Activated CD4-positive, alpha-beta T cell treated with anti-CD3 and anti-CD28 coated beads, Interleukin-2, amount 50 U/mL, for 48 hours (primary cell): ENCODE measurements around the gene MFSD6L.

ENCODE experiments used
- DNase-seq, 2 experiments: peaks; one replicate each; pipeline ENCODE4 v3.0.0-alpha.2; 2020

MFSD6L gene

GRCh38 chr17:8791248-8791909 is 7.8 kb downstream of the MFSD6L start:
- no peak for DNase-seq

- DNase-seq: no peak
These were observed 9.4 kb downstream of the MFSD6L start for GRCh38 chr17:8789743-8790142.

DNA sequence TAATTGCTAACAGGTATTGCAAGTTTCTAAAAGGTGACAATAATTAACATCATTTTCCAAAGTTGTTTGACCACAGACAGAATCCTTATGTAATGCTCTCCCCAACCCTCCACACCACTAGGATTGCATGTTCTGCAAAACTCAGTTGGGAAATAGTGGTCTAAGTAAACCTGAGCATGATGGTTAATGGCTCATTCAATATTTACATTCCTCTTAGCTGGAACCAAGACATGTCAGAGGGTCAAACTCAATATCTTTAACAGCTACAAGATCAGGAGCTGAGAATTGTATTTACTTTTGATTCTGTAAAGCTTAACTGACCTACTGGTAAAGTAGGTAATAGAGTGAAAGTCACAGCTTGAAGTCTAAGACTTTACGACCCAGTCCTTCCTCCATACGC is 10.2 kb downstream of the MFSD6L start:
- no peak for DNase-seq

- peak; percentile 78 to 83 for DNase-seq
These were observed 13.4 kb downstream of the MFSD6L start for GRCh38 chr17:8785547-8786413.

DNA sequence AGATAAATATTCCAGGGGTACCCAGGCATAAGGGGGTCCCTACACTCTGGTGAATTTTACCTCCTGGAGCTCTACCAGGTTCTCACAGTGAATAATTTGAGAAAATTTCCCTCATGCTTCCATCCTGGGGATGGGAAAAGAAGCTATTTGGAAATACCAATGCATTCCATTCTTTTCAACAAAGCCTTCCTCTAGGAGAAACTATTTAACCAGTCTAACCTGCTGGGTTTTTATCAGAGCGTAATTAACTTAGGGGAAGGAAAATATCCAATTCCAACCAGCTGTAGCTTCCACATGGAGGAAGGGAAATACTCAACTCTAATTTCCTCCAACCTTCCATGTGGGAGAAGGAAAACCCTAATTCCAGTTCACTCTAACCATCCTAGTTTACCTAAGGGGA is 17.0 kb downstream of the MFSD6L start:
- DNase-seq: no peak

DNA sequence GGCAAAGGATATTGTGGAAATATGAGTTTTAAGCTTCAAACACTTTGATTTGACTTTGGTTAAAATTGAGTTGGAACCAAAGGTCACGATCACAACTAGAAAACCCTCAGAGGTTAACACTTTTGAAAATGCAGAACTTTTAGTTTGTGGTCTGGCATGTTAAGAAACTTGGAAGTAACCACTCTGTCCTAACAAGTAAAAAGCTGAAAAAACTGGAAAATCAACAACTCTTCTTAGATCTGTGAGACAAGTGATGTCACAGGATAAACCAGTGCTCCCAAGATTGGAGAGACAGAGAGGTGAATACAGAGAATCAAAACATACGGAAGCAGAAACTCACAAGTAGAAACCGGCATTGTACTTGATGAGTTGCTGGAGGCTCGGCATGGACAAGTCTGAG is 17.4 kb downstream of the MFSD6L start:
- no peak for DNase-seq

DNA sequence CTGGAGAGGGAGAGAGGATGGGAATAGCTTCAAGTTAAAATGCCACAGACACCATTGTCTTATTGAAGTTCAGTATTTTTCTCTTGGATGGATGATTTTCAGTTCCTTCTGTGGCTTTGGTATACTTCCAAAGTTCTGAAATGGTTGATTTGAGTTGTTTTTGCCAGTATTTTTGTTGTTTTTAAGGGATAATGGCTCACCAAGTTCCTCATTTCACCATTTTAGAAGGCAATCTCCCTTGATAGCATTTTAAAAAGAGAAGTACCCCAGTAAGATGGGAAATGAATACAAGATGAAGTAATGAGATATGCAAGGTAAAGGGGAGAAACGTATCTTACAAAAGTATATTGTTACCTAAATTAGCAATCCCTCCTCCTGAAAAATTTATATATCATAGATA is 22.3 kb downstream of the MFSD6L start:
- DNase-seq: no peak

DNA sequence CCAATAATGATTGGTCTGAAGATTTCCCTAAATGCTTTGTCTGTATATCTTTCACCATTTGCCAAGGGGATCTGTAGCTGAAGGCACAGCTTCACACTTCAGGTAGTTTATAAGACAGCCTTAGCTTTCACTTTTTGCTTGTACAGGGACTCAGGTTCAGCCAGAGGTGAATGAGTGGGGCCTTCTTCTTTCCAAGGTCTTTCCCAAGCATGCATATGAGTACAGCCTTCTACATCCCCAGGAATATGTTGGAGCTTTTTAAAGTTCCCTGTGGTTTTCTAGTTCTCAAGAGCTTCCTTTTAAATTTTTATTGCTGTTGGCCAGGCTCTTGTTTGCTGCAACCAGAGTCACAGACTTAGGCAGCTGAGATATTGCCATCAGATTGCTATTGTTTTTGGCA is 22.9 kb downstream of the MFSD6L start:
- DNase-seq: no peak

- no peak for DNase-seq
These were observed 32.4 kb downstream of the MFSD6L start for GRCh38 chr17:8766731-8767130.

GRCh38 chr17:8762012-8762411 is 37.2 kb downstream of the MFSD6L start:
- no peak for DNase-seq

GRCh38 chr17:8758137-8758596 is 41.0 kb downstream of the MFSD6L start, which contains the start of gene SPDYE4:
Gene SPDYE4, minus strand, starts transcription at chr17:8758546. Its CDS starts 164 bp downstream, at chr17:8758382.
- no peak for DNase-seq

GRCh38 chr17:8757189-8757588 is 42.0 kb downstream of the MFSD6L start:
- DNase-seq: no peak

GRCh38 chr17:8755590-8756255 is 43.4 kb downstream of the MFSD6L start:
- DNase-seq: no peak

GRCh38 chr17:8754890-8755289 is 44.3 kb downstream of the MFSD6L start:
- DNase-seq: no peak

GRCh38 chr17:8753976-8754440 is 45.2 kb downstream of the MFSD6L start:
- DNase-seq: no peak

GRCh38 chr17:8753136-8753975 is 45.8 kb downstream of the MFSD6L start:
- DNase-seq: no peak

DNA sequence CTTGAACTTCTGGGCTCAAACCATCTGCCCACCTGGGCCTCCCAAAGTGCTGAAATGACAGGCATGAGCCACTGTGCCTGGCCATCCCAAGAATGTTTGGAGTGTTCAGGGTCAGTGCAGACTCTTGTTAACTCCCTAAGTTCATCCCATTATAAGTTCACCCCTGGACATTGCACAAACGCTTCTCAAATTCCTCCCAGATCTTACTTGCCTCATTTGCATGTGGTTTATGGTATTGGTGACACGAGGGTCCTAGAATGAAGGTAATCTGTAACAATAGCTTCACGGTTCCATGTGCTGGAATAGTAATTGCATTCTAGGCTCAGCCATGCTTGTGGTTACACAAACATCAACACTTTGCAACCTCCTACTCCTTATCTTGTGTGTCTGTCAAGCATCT is 49.5 kb downstream of the MFSD6L start:
- DNase-seq: no peak

DNA sequence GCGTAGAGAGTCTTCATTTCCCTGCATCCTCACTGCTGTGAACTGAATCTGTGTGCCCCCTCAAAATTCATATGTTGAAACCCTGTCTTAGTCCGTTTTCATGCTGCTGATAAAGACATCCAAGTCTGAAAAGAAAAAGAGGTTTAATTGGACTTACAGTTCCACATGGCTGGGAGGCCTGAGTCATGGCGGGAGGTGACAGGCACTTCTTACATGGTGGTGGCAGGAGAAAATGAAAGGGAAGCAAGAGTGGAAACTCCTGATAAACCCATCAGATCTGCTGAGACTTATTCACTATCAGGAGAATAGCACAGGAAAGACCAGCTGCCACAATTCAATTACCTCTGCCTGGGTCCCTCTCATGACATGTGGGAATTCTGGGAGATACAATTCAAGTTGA is 51.4 kb downstream of the MFSD6L start:
- DNase-seq: no peak
